Right hindlimb (tissue), 1 donor: Measurements from ENCODE around the gene TRIP6.
"Not testable (repeated sequence)": the region's sequence is repeated elsewhere in the genome, so short reads cannot be mapped to it uniquely, and the experiment has no call there.

Experiments
- DNase-seq: peaks from one replicate; pipeline ENCODE4 v3.0.0-alpha.2; 2018

Gene TRIP6

GRCh38 chr7:100891568-100892247 is 24.5 kb downstream of the TRIP6 start:
- no peak for DNase-seq

GRCh38 chr7:100892364-100893317 is 25.5 kb downstream of the TRIP6 start:
- no peak for DNase-seq

GRCh38 chr7:100893318-100893895 is 26.2 kb downstream of the TRIP6 start:
- DNase-seq: peak; percentile 30

GRCh38 chr7:100893910-100894721 is 26.9 kb downstream of the TRIP6 start:
- peak; percentile 28 for DNase-seq

- DNase-seq: peak; percentile 82
Observed at GRCh38 chr7:100894860-100895700, 27.9 kb downstream of the TRIP6 start.

GRCh38 chr7:100895701-100895955 is 28.4 kb downstream of the TRIP6 start, which contains the start of gene ACHE:
ACHE (minus strand) TSS chr7:100895888; CDS start chr7:100894232, 1,656 bp downstream.
- DNase-seq: no peak

- DNase-seq: peak; percentile 57
Observed at GRCh38 chr7:100895956-100896731, 29.0 kb downstream of the TRIP6 start.

- peak; percentile 53 for DNase-seq
Observed at GRCh38 chr7:100896732-100897608, 29.8 kb downstream of the TRIP6 start.

GRCh38 chr7:100897772-100898454 is 30.7 kb downstream of the TRIP6 start:
- no peak for DNase-seq

GRCh38 chr7:100899432-100899831 is 32.2 kb downstream of the TRIP6 start:
- no peak for DNase-seq

GRCh38 chr7:100900978-100901377 is 33.8 kb downstream of the TRIP6 start:
- DNase-seq: no peak

GRCh38 chr7:100901921-100902332 is 34.7 kb downstream of the TRIP6 start:
- DNase-seq: no peak

- DNase-seq: no peak
Observed at GRCh38 chr7:100902638-100903037, 35.5 kb downstream of the TRIP6 start.

GRCh38 chr7:100908512-100908911 is 41.3 kb downstream of the TRIP6 start:
- no peak for DNase-seq

GRCh38 chr7:100910443-100910842 is 43.3 kb downstream of the TRIP6 start:
- DNase-seq: not testable (repeated sequence)

GRCh38 chr7:100911484-100911883 is 44.3 kb downstream of the TRIP6 start:
- DNase-seq: no peak

GRCh38 chr7:100914208-100914878 is 47.2 kb downstream of the TRIP6 start:
- no peak for DNase-seq

- no peak for DNase-seq
Observed at GRCh38 chr7:100914879-100915447, 47.8 kb downstream of the TRIP6 start.
